ENCODE results near the gene ROBO1.

ROBO1 gene

DNA sequence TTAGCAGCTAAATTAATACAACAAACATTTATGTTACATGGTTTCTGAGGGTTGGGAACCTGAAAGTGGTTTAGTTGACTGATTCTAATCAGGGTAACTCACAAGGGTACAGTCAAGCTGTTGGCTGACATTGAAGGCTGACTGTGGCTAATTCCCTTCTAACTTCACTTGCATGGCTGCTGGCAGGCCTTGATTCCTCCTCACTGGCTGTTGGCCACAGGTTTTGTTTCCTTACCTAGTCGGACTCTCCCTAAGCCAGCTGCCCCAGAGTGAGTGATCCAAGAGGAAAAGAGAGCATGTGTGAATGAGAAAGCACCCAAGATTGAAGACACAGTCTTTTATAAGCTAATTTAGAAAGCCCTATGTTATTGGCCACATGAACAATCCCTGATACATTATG is 700.1 kb downstream of the ROBO1 start:
- TF ChIP-seq TAF1 (IDR thresholded peaks at IDR 0.05; ENCODE audit: borderline replicate concordance, low read depth, low read length) (no peak), POLR2AphosphoS5 (IDR thresholded peaks at IDR 0.05; ENCODE audit: low read depth, low read length) (no peak), POLR2A (IDR thresholded peaks at IDR 0.05; ENCODE audit: low read depth, low read length) (no peak)
- FAIRE-seq (no peak), DNase-seq (ENCODE audit: insufficient read length) (no peak)

DNA sequence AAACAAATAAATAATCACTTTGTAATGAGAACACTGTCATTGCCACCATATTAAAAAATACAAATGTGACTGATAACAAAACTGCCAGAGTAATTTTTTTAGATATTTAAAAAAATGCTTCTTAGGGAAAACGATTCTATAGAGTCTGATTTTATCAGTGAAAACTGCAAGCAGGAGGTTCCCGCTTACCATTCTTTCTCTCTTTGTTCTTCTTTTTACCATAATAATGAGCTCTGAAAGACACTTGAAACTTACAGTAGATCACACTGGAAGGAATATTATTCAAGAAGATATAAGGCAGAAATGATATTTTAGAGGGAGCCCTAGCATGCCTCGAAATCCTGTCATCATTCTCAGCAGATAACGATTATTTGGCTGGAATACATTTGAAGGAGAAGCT is 701.3 kb downstream of the ROBO1 start:
- FAIRE-seq (no peak), DNase-seq (ENCODE audit: insufficient read length) (no peak)
- TF ChIP-seq TAF1 (IDR thresholded peaks at IDR 0.05; ENCODE audit: borderline replicate concordance, low read depth, low read length), result no peak
- TF ChIP-seq POLR2AphosphoS5 (IDR thresholded peaks at IDR 0.05; ENCODE audit: low read depth, low read length), result no peak
- no peak for TF ChIP-seq POLR2A (IDR thresholded peaks at IDR 0.05; ENCODE audit: low read depth, low read length)

DNA sequence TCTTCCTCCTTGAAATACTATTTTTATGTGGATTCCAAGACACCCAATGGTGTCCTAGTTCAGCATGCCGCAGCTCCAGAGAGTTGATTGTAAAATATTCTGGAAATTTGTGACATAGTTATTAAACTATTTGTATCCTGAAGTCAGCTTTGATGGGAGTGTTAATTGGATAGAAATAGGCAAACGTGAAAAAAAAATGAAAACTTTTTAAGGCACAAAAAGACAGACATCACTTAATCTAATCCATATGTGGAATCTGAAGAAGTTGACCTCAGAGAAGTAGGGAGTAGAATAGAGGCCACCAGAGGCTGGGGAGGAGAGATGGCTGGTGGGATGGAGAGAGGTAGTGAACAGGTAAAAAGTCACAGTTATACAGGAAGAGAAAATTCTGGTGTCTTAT is 704.2 kb downstream of the ROBO1 start:
- TF ChIP-seq POLR2A (IDR thresholded peaks at IDR 0.05; ENCODE audit: low read depth, low read length) (no peak), TAF1 (IDR thresholded peaks at IDR 0.05; ENCODE audit: borderline replicate concordance, low read depth, low read length) (no peak), POLR2AphosphoS5 (IDR thresholded peaks at IDR 0.05; ENCODE audit: low read depth, low read length) (no peak)
- FAIRE-seq, result no peak
- DNase-seq (ENCODE audit: insufficient read length), result no peak

DNA sequence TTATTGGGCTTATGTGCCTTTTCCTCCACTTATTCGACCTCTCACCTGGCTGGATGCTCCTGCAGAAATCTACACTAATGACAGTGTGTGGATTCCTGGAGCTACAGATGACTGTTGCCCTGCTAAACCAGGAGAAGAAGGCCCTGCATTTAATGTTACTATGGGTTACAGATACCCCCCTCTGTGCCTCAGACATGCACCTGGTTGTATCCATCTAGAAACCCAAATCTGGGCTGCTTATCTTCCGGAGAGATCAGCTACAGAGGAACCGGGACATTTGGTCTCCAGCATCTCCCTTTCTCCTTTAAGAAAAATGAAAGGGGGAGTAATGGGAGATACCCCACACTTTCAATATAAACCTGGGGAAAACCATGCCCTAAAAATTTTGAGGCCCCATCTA is 710.0 kb downstream of the ROBO1 start:
- no peak for DNase-seq (ENCODE audit: insufficient read length)
- TF ChIP-seq TAF1 (IDR thresholded peaks at IDR 0.05; ENCODE audit: borderline replicate concordance, low read depth, low read length), result no peak
- no peak for TF ChIP-seq POLR2A (IDR thresholded peaks at IDR 0.05; ENCODE audit: low read depth, low read length)
- no peak for TF ChIP-seq POLR2AphosphoS5 (IDR thresholded peaks at IDR 0.05; ENCODE audit: low read depth, low read length)
- FAIRE-seq, result no peak

DNA sequence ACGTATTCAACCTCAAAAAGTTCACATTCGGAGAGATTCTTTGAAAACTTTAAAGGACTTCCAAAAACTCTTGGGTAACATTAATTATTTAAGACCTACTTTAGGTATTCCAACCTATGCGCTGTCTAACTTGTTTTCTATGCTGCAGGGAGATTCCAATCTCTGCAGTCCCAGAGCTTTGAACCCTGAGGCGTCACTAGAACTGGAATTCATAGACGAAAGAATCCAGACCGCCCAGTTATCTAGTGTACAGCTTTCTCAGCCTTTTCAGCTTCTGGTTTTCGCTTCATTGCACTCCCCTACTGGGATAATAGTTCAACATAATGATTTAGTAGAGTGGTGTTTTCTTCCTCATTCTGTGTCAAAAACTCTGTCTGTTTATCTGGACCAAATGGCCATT is 711.3 kb downstream of the ROBO1 start:
- no peak for DNase-seq (ENCODE audit: insufficient read length)
- no peak for TF ChIP-seq POLR2AphosphoS5 (IDR thresholded peaks at IDR 0.05; ENCODE audit: low read depth, low read length)
- no peak for FAIRE-seq

DNA sequence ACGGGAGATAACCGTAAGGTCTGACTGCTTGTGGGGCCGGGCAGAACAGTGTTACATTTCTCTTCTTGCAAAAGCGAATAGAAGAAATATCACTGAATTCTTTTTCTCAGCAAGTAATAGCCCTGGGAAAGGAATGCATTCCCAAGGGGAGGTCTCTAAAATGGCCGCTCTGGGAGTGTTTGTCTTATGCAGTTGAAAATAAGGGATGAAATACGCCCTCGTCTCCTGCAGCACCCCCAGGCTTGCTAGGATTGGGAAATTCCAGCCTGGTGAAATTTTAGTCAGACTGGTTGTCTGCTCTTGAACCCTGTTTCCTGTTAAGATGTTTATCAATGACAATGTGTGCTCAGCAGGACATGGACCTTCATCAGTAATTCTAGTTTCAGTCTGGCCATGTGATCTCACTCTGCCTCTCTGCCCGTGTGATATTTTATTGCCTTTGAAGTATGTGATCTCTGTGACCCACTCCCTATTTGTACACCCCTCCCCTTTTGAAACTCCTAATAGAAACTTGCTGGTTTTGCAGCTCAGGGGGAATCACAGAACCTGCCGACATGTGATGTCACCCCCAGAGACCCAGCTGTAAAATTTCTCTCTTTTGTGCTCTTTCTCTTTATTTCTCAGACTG is 715.6 kb downstream of the ROBO1 start:
- TF ChIP-seq TAF1 (IDR thresholded peaks at IDR 0.05; ENCODE audit: borderline replicate concordance, low read depth, low read length), result no peak
- no peak for TF ChIP-seq POLR2AphosphoS5 (IDR thresholded peaks at IDR 0.05; ENCODE audit: low read depth, low read length)
- TF ChIP-seq POLR2A (IDR thresholded peaks at IDR 0.05; ENCODE audit: low read depth, low read length), result no peak
- DNase-seq (ENCODE audit: insufficient read length) (no peak), FAIRE-seq (no peak)

DNA sequence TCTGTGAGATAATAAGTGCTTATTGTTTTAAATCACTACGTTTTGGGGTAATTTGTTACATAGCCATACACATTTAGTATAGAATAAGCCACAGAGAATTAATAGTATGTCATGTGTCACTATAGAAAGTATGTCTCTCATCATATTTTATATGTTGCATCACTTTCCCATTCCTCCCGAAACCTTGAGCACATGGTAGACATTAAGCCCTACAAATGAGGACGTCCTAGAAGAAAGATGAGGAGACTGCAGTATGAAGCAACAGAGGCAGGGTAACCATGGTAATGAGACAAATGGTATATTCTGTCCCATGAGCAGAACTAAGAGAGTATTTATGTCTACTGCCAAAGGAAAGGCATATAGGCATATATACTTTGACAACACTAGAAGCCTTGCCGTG is 720.2 kb downstream of the ROBO1 start:
- TF ChIP-seq POLR2A (IDR thresholded peaks at IDR 0.05; ENCODE audit: low read depth, low read length) (no peak), POLR2AphosphoS5 (IDR thresholded peaks at IDR 0.05; ENCODE audit: low read depth, low read length) (no peak), TAF1 (IDR thresholded peaks at IDR 0.05; ENCODE audit: borderline replicate concordance, low read depth, low read length) (no peak)
- DNase-seq (ENCODE audit: insufficient read length) (no peak), FAIRE-seq (no peak)

DNA sequence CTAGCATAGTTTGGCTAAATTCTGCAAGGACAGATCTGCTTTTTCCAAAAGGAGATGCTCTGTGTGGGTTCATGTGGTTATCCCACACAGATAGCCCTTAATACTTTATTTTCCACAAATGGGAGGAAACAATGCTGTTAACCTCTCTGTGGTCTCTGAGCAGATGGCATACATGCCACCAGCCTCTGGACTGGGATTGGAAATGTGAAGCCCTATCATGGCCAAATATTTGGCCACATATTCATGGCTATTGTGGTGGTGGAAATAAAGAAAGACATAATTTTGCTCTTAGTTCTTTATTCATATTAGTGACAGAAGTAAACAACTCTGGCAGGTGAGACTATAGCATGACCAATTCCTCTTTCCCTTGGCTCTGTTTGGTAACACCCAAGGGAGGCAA is 726.2 kb downstream of the ROBO1 start:
- FAIRE-seq (no peak), DNase-seq (ENCODE audit: insufficient read length) (no peak)
- no peak for TF ChIP-seq POLR2AphosphoS5 (IDR thresholded peaks at IDR 0.05; ENCODE audit: low read depth, low read length)
- no peak for TF ChIP-seq TAF1 (IDR thresholded peaks at IDR 0.05; ENCODE audit: borderline replicate concordance, low read depth, low read length)
- TF ChIP-seq POLR2A (IDR thresholded peaks at IDR 0.05; ENCODE audit: low read depth, low read length), result no peak

DNA sequence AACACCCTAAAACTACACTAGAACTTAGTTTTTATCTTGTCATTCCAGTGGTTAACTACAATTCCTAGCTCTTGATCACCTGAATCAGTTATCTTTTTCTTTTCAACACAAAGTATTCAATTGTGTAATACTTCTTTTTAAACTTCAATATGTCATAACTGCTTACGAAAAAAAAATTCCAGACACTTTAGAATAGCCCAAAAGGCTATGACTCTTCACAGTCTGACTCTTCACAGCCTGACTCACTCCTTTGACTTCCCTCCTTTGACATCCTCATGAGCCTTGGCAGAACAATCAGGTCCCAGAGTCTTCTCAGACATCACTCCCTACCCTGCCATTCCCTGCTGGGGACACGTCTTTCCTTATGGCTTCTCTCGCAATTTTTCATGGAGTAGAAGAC is 727.1 kb downstream of the ROBO1 start:
- no peak for TF ChIP-seq POLR2AphosphoS5 (IDR thresholded peaks at IDR 0.05; ENCODE audit: low read depth, low read length)
- no peak for TF ChIP-seq POLR2A (IDR thresholded peaks at IDR 0.05; ENCODE audit: low read depth, low read length)
- no peak for TF ChIP-seq TAF1 (IDR thresholded peaks at IDR 0.05; ENCODE audit: borderline replicate concordance, low read depth, low read length)
- no peak for DNase-seq (ENCODE audit: insufficient read length)
- FAIRE-seq, result no peak

DNA sequence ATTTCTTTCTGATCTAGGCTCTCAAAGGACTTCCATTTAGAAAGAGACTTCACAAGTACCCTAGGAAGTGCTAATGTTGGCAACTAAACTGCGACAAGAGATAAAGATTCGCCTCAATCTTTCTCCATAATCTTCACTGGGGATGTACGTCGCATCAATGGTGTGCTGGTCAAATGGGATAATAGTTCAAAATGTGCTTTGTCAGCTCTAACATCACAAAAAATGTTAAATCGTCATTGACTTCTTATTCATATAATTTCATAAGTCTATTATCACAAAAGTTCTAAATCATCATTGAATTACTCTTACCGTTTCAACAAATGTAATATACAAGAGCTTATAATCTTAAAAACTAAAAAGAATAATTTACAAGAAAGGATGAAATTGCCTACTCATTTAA is 727.7 kb downstream of the ROBO1 start:
- TF ChIP-seq TAF1 (IDR thresholded peaks at IDR 0.05; ENCODE audit: borderline replicate concordance, low read depth, low read length), result no peak
- TF ChIP-seq POLR2A (IDR thresholded peaks at IDR 0.05; ENCODE audit: low read depth, low read length), result no peak
- no peak for TF ChIP-seq POLR2AphosphoS5 (IDR thresholded peaks at IDR 0.05; ENCODE audit: low read depth, low read length)
- FAIRE-seq (no peak), DNase-seq (ENCODE audit: insufficient read length) (no peak)

DNA sequence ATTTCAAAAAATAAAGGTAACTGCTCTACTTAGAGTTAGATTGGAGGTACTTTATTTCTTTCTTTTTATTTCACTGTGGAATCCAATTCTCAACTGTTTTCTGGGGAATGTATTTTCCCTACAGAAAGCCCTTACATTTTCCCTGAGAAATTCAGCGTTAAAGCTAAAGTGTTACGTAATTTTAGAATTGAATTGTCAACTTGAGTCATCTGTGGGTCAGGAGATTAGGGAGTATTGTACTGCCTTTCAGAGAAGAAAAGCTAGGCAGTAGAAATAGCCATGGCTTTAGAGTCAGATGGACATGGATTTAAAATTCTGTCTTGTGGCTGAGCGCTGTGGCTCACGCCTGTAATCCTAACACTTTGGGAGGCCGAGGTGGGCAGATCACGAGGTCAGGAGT is 728.6 kb downstream of the ROBO1 start:
- FAIRE-seq (no peak), DNase-seq (ENCODE audit: insufficient read length) (no peak)
- TF ChIP-seq TAF1 (IDR thresholded peaks at IDR 0.05; ENCODE audit: borderline replicate concordance, low read depth, low read length), result no peak
- no peak for TF ChIP-seq POLR2AphosphoS5 (IDR thresholded peaks at IDR 0.05; ENCODE audit: low read depth, low read length)
- no peak for TF ChIP-seq POLR2A (IDR thresholded peaks at IDR 0.05; ENCODE audit: low read depth, low read length)

DNA sequence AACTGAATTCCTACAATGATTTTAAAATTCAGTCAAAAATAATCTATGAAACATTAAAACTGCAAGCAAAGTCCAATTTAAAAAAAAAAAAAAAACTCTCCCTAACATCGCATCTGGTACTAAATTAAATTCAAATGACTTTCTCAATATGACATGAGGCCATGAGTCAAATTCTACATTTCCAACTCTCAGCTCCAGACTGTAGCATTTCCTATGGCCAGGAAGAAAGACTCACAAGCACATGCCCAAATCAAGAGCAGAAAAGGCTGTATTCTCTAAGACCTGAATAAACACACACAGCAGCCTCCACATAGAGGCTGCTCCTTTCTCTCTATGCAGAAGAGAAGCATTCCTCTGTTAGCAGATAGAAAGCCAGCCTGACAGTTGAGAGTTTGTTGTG is 729.2 kb downstream of the ROBO1 start:
- DNase-seq (ENCODE audit: insufficient read length) (no peak), FAIRE-seq (no peak)
- TF ChIP-seq POLR2A (IDR thresholded peaks at IDR 0.05; ENCODE audit: low read depth, low read length), result no peak
- no peak for TF ChIP-seq TAF1 (IDR thresholded peaks at IDR 0.05; ENCODE audit: borderline replicate concordance, low read depth, low read length)
- TF ChIP-seq POLR2AphosphoS5 (IDR thresholded peaks at IDR 0.05; ENCODE audit: low read depth, low read length), result no peak

DNA sequence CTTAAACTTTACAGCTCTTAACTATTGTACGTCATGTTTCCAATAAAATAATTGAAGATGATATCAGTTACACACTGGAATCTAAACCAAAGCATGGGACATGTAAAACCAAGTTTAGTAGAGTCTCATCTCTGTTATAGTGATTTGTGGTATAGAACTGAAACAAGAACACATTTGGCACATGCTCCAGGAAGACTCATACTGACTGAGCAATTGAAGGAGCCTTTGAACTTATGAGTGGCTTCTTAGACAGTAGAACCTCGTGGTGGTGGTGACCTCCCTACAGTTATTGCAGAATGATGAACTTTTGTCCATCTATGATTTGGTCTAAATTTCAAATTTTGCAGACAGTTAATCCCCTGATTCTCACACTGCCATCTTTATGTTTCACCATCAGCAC is 729.7 kb downstream of the ROBO1 start:
- DNase-seq (ENCODE audit: insufficient read length), result no peak
- no peak for FAIRE-seq
- TF ChIP-seq POLR2A (IDR thresholded peaks at IDR 0.05; ENCODE audit: low read depth, low read length) (no peak), POLR2AphosphoS5 (IDR thresholded peaks at IDR 0.05; ENCODE audit: low read depth, low read length) (no peak), TAF1 (IDR thresholded peaks at IDR 0.05; ENCODE audit: borderline replicate concordance, low read depth, low read length) (no peak)

All from GM12892 (cell line).